GM23338 (cell line): ENCODE results near the gene IL12A. TPM values are rescaled to one million over a fixed set of nuclear protein-coding genes. Genes with fewer than 3 reads are reported as not detected.

Source experiments
- ATAC-seq: fragments of 200-7000 bp; cut with Tn5 transposase; 3 replicates; pipeline ENCODE4 v1.9.1; 2020
- DNase-seq: peaks from one replicate; pipeline ENCODE4 v3.0.0-alpha.2; 2015; ENCODE audit warnings: low spot score
- H2AFZ ChIP-seq: fragments of 200-600 bp; sonication (generic); 2 replicates; pipeline ENCODE4 v1.8.0; 2016; ENCODE audit warnings: antibody characterized with exemption, mild to moderate bottlenecking, moderate library complexity
- H3F3A ChIP-seq: fragments of 200-600 bp; sonication (generic); replicated peaks from 2 replicates; pipeline ENCODE4 v1.8.0; 2017; ENCODE audit warnings: antibody characterized with exemption, mixed run types, low read depth
- H3K27ac ChIP-seq: fragments of 200-600 bp; sonication (generic); 2 replicates; pipeline ENCODE4 v1.6.1; 2016; ENCODE audit warnings: low read depth
- H3K27me3 ChIP-seq: fragments of 200-600 bp; sonication (generic); 2 replicates; pipeline ENCODE4 v1.8.0; 2016; ENCODE audit warnings: mild to moderate bottlenecking, mixed run types, moderate library complexity; ENCODE audit not compliant: insufficient read depth
- H3K36me3 ChIP-seq: fragments of 200-600 bp; sonication (generic); 2 replicates; pipeline ENCODE4 v1.8.0; 2016; ENCODE audit warnings: mild to moderate bottlenecking; ENCODE audit not compliant: insufficient read depth
- H3K4me1 ChIP-seq: fragments of 200-600 bp; sonication (generic); 2 replicates; pipeline ENCODE4 v1.8.0; 2016; ENCODE audit warnings: mild to moderate bottlenecking, moderate library complexity; ENCODE audit not compliant: insufficient read depth
- H3K4me2 ChIP-seq: fragments of 200-600 bp; sonication (generic); 2 replicates; pipeline ENCODE4 v1.7.1; 2017; ENCODE audit warnings: mixed run types
- H3K4me3 ChIP-seq: fragments of 200-600 bp; sonication (generic); 2 replicates; pipeline ENCODE4 v1.6.1; 2016; ENCODE audit warnings: mixed run types
- H3K79me2 ChIP-seq: fragments of 200-600 bp; sonication (generic); replicated peaks from 2 replicates; pipeline ENCODE4 v1.8.0; 2017; ENCODE audit warnings: mild to moderate bottlenecking; ENCODE audit not compliant: insufficient read depth
- H3K9me2 ChIP-seq: fragments of 200-600 bp; sonication (generic); 2 replicates; pipeline ENCODE4 v1.8.0; 2017; ENCODE audit not compliant: insufficient read depth
- H4K20me1 ChIP-seq: fragments of 200-600 bp; sonication (generic); replicated peaks from 2 replicates; pipeline ENCODE4 v1.8.0; 2017; ENCODE audit warnings: mild to moderate bottlenecking; ENCODE audit not compliant: insufficient read depth
- H3K27ac Mint-ChIP-seq: 2 replicates; pipeline ENCODE4 v1.8.0; 2020; ENCODE audit warnings: inconsistent platforms, mild to moderate bottlenecking, moderate library complexity, mixed read lengths
- H3K27me3 Mint-ChIP-seq: 3 replicates; pipeline ENCODE4 v1.8.0; 2022; ENCODE audit warnings: low read depth, mild to moderate bottlenecking, moderate library complexity, mixed read lengths, inconsistent platforms; ENCODE audit not compliant: insufficient read depth, poor library complexity
- H3K36me3 Mint-ChIP-seq: 3 replicates; pipeline ENCODE4 v1.8.0; 2021; ENCODE audit warnings: low read depth, mild to moderate bottlenecking, inconsistent platforms, moderate library complexity, mixed read lengths
- H3K4me1 Mint-ChIP-seq: 3 replicates; pipeline ENCODE4 v1.8.0; 2020; ENCODE audit warnings: mild to moderate bottlenecking, inconsistent platforms, mixed read lengths
- H3K4me3 Mint-ChIP-seq: 3 replicates; pipeline ENCODE4 v1.8.0; 2021; ENCODE audit warnings: moderate library complexity, mild to moderate bottlenecking, inconsistent platforms, mixed read lengths
- H3K9me3 Mint-ChIP-seq: 3 replicates; pipeline ENCODE4 v1.8.0; 2020; ENCODE audit warnings: moderate library complexity, mild to moderate bottlenecking, inconsistent platforms, mixed read lengths
- CREB1 ChIP-seq: fragments of 250-450 bp; sonication (Bioruptor Pico); IDR thresholded peaks from 2 replicates; pipeline ENCODE4 v1.5.0; 2020; ENCODE audit warnings: low read depth, mild to moderate bottlenecking, moderate library complexity
- CTCF ChIP-seq, 2 experiments: fragments of 200-600 bp in 1 of 2; sonication (generic) in 1 of 2; conservative IDR thresholded peaks; 2 replicates each; pipeline versions ENCODE4 v1.5.1 to v1.6.1; 2016 to 2017; ENCODE audit warnings: antibody characterized with exemption in 2 of 2, low read depth in 2 of 2, mild to moderate bottlenecking in 2 of 2, moderate library complexity in 1 of 2
- JUNB ChIP-seq: IDR thresholded peaks from one replicate; pipeline ENCODE4 v1.6.1; 2016; ENCODE audit warnings: antibody characterized with exemption; ENCODE audit not compliant: unreplicated experiment
- NANOG ChIP-seq: IDR thresholded peaks from 2 replicates; pipeline ENCODE4 v1.6.1; 2016; ENCODE audit warnings: antibody characterized with exemption, borderline replicate concordance
- REST ChIP-seq: IDR thresholded peaks from one replicate; pipeline ENCODE4 v1.6.1; 2018; ENCODE audit warnings: antibody characterized with exemption; ENCODE audit not compliant: unreplicated experiment
- STAT1 ChIP-seq: IDR thresholded peaks from one replicate; pipeline ENCODE4 v1.6.1; 2016; ENCODE audit warnings: antibody characterized with exemption; ENCODE audit not compliant: unreplicated experiment
- ZNF114 ChIP-seq: fragments of 250-450 bp; sonication (Bioruptor Pico); IDR thresholded peaks from 2 replicates; pipeline ENCODE4 v1.5.0; 2020; ENCODE audit warnings: mild to moderate bottlenecking, moderate library complexity
- ZNF331 ChIP-seq: fragments of 250-450 bp; sonication (Bioruptor Pico); IDR thresholded peaks from 2 replicates; pipeline ENCODE4 v1.5.0; 2020; ENCODE audit warnings: low read depth, mild to moderate bottlenecking, moderate library complexity
- long read RNA-seq: library from polyadenylated mRNA; unstranded; transcript quantifications from one replicate; pipeline ENCODE4 v2.0.0, GENCODE V29; 2020; ENCODE audit not compliant: unreplicated experiment
- polyA plus RNA-seq: library from polyadenylated mRNA; unstranded; fragments of >200 nt; fragmentation: Nextera tagmentation; extraction: Ambion mirVana; gene quantifications from 2 replicates; pipeline ENCODE4 v1.2.1, GENCODE V29; 2016
- total RNA-seq: library from RNA; depleted of rRNA; stranded (reverse); fragments of >200 nt; shearing (Covaris generic); gene quantifications from 2 replicates; pipeline ENCODE4 v1.2.3, GENCODE V29; 2014; rRNA removed

Gene IL12A
- total RNA-seq (0.31 and 0.69 TPM in 2 replicates), polyA plus RNA-seq (1.3 and 1.7 TPM in 2 replicates)
- long read RNA-seq, result 0 reads

GRCh38 chr3:159988617-159989271 lies at the start of gene IL12A:
Gene IL12A, plus strand, starts transcription at chr3:159988835.
- peaks cover 19% of the 10 kb centered on the region for H3K27me3 Mint-ChIP-seq
- H3K9me3 Mint-ChIP-seq, result peaks cover 11% of the 10 kb centered on the region; the same call in 2 of the 3 replicates
- peaks cover 6% of the 10 kb centered on the region; the same call in 1 of the 2 replicates for H3K9me2 ChIP-seq
- peak within 1 kb of the TSS; percentile 87 for H3K4me2 ChIP-seq
- H3K4me3 ChIP-seq, result peak within 1 kb of the TSS; percentile 80
- no peaks in the 10 kb centered on the region for H3F3A ChIP-seq
- peak; percentile 97 for ATAC-seq
- peak; percentile 86 for DNase-seq
- no peak within 1 kb of the TSS for H3K27ac ChIP-seq
- H3K36me3 ChIP-seq, result no peaks in the 10 kb centered on the region
- peaks cover 12% of the 10 kb centered on the region; the same call in 2 of the 3 replicates for H3K36me3 Mint-ChIP-seq
- peaks cover 18% of the 10 kb centered on the region for H3K4me1 ChIP-seq
- H3K4me1 Mint-ChIP-seq, result peaks cover 19% of the 10 kb centered on the region
- no peak within 1 kb of the TSS for H3K27ac Mint-ChIP-seq
- peaks cover 8% of the 10 kb centered on the region for H3K27me3 ChIP-seq
- H3K4me3 Mint-ChIP-seq, result peak within 1 kb of the TSS; percentile 74
- H4K20me1 ChIP-seq, result no peaks in the 10 kb centered on the region
- no peaks in the 10 kb centered on the region for H3K79me2 ChIP-seq
- TF ChIP-seq JUNB, result no peak
- TF ChIP-seq CTCF (conservative IDR thresholded peaks at IDR 0.05; ENCODE audit: low read depth in 2 of 2), result peak; percentile 83 to 94
- TF ChIP-seq CREB1, result peak; percentile 66
- peak within 1 kb of the TSS; percentile 99 for H2AFZ ChIP-seq

GRCh38 chr3:159941038-159942000 lies 47.3 kb upstream of the IL12A start:
- H3K27ac ChIP-seq, result no peak overlapping the region
- H3K27me3 ChIP-seq, result no peaks in the 10 kb centered on the region
- ATAC-seq (no peak), DNase-seq (no peak)
- no peaks in the 10 kb centered on the region for H4K20me1 ChIP-seq
- H3K36me3 ChIP-seq, result no peaks in the 10 kb centered on the region
- no peak overlapping the region for H3K4me2 ChIP-seq
- peaks cover 3% of the 10 kb centered on the region; the same call in 2 of the 3 replicates for H3K9me3 Mint-ChIP-seq
- H2AFZ ChIP-seq, result no peak overlapping the region
- no peak overlapping the region for H3K4me3 ChIP-seq
- H3F3A ChIP-seq, result no peaks in the 10 kb centered on the region
- no peaks in the 10 kb centered on the region for H3K27me3 Mint-ChIP-seq
- H3K27ac Mint-ChIP-seq, result no peak overlapping the region
- H3K4me1 ChIP-seq, result no peaks in the 10 kb centered on the region
- H3K4me1 Mint-ChIP-seq, result no peaks in the 10 kb centered on the region
- H3K36me3 Mint-ChIP-seq, result no peaks in the 10 kb centered on the region
- H3K4me3 Mint-ChIP-seq, result no peak overlapping the region
- H3K9me2 ChIP-seq, result no peaks in the 10 kb centered on the region; the same call in 1 of the 2 replicates
- H3K79me2 ChIP-seq, result no peaks in the 10 kb centered on the region
- no peak for TF ChIP-seq REST
- TF ChIP-seq ZNF114 (CRISPR knock-in tag), result no peak
- TF ChIP-seq NANOG, result no peak
- TF ChIP-seq STAT1, result no peak
- no peak for TF ChIP-seq ZNF331 (CRISPR knock-in tag)
- no peak for TF ChIP-seq CREB1
